ENCODE measurements around the gene PKIG.
"Not testable (repeated sequence)": the region's sequence is repeated elsewhere in the genome, so short reads cannot be mapped to it uniquely, and the experiment has no call there.

The PKIG gene

DNA sequence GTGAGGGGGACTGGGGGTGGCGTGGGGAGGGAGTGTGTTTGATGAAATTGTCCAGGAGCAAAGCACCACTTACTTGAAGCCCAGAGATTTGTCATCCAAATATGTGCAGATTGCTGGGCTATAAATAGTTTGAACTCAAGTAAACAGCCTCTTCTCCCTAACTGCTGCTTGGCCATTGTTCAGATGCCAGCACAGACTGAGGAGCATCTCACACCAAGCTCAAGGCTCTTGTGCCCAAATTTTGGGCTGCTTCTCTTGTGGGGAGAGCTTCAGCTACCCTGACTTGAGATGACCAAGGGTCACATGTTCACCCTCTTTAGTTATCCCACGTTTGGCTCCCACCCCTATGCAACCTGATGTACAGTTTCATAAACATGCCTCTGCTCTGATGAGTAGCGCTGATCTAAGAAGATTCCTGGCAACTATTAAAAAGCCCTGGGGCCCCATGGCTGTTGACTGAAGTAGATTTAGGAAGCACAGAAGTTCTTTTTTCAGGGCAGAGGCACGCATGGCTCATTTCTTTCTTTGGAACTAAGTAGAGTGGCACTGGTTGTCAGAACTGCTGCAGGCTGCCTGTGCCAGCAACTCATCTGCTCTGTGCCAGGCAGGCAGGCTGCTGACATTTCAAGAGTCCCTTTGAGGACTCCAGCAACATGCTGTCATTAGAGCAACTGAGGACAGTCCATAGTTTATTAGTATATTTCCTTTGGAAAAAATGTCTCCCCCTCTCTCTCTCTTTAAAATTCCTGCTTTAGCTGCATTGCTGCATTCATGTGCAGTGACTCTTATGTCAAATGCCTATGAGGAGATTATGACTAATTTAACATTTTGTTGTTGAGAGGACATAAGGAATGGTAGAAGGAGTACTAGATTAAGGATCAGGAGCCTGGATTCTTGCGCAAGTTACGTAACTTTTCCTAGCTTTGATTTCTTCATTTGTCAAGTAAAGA is 9.6 kb upstream of the PKIG start:
- no peak for DNase-seq

GRCh38 chr20:44573501-44573869 is 8.9 kb upstream of the PKIG start:
- no peak for DNase-seq

GRCh38 chr20:44574372-44574771 is 8.0 kb upstream of the PKIG start:
- DNase-seq: no peak

GRCh38 chr20:44576297-44576696 is 6.1 kb upstream of the PKIG start:
- no peak for DNase-seq

GRCh38 chr20:44579313-44580081 is 2.9 kb upstream of the PKIG start:
- DNase-seq: no peak

DNA sequence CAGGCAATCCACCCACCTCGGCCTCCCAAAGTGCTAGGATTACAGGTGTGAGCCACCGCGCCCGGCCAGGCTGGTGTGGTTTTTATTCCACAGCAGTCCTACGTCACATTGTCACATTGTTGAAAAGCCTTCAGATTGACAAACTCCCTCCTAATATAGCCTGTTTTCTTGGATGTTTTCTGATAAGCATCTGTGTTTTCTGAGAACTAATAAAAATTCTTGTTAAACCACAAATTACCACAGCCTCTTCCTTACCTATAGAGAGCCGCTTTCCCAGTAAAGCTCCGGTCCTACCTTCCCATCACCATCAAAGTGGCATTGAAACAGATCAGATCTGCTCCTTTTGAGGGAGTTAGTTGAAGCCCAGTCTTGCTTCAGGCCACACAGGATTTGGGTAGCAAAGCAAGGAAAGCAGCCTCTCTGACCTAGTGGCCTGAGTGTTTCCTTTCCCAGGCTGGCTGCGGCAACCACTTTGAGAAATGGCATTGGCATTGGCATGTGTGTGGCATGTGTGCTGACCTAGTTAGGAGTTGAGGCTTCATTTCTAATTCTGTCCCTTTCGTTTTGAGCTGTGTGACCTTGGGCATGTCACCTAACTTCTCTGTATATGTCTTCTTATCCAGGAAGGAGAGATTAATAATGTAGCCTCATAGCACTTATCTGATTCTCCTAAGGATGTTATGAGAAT is 1.7 kb upstream of the PKIG start:
- no peak for DNase-seq

DNA sequence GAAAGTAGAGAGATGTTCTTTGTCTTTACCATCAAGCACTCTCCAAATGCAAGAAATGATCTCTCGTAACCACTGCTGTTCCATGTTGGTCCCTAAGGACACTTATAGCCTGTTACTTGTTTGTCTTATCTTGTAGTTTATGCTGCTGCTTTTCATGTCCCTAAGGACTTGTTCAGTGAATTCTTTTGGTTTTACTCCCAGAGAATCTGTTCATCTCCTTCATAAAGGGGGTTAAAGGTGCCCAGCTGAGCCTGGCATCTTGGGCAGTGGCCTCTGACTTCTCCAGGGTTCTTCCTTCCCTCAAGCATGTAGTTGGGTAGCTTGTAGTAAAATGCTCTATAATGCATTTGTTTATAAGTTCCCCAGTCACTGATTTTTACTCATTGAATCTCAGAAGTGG is 864 bp upstream of the PKIG start:
- no peak for DNase-seq

DNA sequence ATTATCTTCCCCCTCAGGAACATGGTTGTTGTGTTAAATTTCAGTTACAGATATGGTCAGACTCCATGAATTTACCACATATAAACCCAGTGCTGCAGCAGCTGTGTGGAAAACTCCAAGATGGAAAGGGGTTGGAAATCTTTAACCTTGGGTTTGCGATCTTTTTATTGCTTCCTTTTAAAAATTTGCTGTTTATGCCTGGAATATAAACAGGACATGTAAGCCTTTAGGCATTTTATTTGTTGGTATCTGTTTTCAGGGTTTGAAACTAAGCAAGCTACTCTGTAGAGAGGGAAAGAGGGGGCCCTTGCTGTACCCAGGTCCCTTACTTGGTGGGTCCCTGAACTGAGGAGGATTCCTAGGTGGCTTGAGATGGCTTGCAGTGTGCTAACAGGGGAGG is 778 bp downstream of the PKIG start:
- DNase-seq: no peak

DNA sequence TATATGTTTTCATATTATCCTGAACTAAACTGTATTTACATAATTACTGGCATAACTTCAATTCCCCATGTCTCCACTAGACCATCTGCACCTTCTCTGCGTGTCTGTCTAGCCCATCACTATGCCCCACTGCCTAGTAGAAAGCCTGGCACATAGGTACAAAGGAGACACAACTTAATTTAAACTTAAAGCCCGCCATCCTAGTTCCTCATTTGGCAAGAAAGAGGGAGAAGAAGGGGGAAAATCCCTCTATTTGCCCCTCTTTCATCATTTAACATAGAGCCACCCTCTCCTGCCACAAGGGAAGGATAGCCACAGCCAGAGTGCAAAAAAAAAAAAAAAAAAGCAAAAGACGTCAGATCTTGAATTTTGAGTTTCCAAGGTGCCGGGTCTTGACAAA is 1.8 kb downstream of the PKIG start:
- DNase-seq: no peak

DNA sequence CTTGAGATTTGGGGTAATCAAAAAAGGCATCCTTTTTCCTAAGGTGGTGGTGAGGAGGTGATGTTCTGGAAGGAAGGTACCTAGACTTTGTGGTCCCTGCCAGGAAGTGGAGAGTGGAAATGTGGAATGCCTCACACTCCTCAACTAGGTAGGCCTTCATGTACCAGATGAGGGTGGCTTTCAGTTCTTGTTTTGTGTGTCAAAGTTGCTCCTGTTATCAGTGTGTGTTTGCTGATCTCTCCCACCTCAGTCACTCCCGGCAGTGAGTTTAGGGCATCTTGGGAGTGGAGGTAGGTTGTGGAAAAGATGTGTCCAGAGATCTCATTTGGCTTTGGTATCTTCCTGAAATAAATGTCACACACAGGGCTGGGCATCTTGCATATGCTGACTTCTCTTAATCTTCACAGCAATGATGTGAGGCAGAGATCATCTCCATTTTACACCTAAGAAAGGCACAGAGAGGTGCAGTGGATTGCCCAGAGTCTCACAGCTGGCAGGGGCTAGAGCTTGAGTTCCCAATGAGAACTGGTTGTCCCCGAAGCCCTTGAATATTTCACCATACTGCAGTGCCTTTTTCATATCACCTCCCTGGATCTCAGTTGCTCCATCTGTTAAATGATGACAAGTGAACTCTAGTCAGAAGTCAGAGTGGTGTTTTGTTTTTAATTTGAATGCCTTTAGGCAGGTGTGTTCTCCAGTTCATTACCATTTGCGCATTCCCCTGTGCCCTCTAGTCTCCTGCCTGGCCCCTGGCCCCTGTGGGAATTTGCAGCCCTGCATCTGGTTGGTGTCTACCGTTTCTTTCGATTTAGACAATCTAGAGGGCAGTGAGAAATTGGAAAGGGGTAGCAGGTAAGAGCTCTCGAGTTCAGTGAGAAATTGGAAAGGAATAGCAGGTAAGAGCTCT is 2.9 kb downstream of the PKIG start:
- no peak for DNase-seq

GRCh38 chr20:44586289-44586911 is 4.0 kb downstream of the PKIG start:
- DNase-seq: no peak

GRCh38 chr20:44587035-44587980 is 4.9 kb downstream of the PKIG start:
- DNase-seq: no peak

GRCh38 chr20:44588321-44588720 is 5.9 kb downstream of the PKIG start:
- DNase-seq: not testable (repeated sequence)

GRCh38 chr20:44589537-44589936 is 7.2 kb downstream of the PKIG start:
- DNase-seq: no peak

DNA sequence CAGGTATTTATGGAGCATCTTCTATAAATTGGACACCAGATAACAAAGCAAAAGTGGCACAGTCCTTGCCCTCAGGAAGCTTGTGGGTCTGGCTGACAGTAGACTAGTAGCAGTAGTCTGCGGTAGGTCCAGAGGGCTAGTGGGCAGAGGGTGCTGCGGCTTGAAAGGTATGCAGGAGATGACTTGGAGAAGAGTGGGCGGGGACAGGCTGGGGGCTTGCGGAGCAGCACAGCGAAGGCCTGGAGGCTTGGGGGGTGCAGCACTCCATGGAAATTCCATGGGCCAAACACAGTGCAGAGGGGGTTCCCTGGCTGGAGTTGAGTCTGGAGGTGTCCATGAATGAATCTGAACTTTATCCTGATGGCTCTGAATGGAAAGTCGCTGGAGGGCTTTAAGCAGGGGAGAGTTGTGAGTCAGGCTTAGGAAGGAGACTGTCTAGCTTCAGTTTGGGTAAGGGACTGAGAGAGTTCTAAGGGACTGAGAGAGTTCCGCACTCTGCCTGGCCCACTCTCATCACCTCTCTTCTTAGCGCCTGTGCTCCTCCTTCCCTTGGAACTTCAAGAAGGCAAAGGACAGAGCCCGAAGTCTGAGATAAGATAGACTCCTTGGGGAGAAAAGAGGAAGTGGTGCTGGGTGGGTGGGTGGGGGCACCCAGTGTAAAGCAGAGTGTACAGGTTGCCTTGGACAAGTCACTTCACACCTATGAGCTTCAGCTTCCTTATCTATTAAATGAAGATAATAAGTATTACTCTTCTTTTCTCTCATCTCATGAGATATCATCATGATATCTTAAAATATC is 8.8 kb downstream of the PKIG start:
- DNase-seq: no peak

GRCh38 chr20:44592366-44592765 is 10.0 kb downstream of the PKIG start:
- DNase-seq: no peak

DNA sequence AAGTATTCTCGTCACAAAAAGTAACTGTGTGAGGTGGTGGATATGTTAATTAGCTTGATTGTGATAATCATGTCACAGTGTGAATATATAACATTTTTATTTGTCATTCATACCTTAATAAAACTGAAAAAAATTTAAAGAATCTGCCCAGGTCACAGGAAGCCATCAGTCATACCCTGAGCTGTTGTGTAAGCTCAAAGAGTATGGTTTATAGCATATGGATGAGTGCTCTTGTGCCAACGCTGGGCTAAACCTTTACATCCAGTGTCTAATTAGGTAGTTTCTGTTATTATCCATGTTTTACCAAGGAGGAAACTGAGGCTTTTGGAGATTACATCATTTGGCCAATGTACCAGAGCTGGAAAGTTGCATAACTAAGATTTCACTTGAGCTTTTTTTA is 11.4 kb downstream of the PKIG start:
- DNase-seq: no peak

- no peak for DNase-seq
Measured at GRCh38 chr20:44594730-44595129, 12.4 kb downstream of the PKIG start.

DNA sequence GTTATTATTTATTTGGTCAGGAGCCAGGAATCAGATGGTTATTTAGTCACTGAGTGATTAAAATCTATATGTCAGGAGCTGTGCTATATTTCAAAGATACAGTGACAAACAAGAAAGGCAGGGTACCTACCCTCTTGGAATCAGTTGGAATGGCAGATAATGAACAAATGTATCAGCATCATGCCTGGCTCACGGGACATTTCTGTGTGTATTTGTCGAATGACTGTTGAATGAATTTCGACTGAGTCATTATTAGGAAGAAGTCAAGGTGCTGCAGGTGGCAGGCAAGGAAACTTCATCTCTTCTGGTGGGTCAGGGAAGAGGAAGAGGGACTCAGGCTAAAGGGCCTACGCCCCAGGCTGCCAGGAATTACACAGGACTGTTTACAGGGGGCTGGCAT is 13.6 kb downstream of the PKIG start:
- DNase-seq: no peak

- no peak for DNase-seq
Measured at GRCh38 chr20:44596876-44597275, 14.5 kb downstream of the PKIG start.

Data from stimulated activated CD4-positive, alpha-beta T cell treated with anti-CD3 and anti-CD28 coated beads, Interleukin-2, amount 100 ng/mL, for 24 hours (primary cell).